Left ventricle myocardium inferior (tissue), 1 donor: Measurements from ENCODE around the gene ZNRF4. TPM values are rescaled to one million over a fixed set of nuclear protein-coding genes. Genes with fewer than 3 reads are reported as not detected.

Experiments used
- DNase-seq: peaks from one replicate; pipeline ENCODE4 v3.0.0-alpha.2; 2020
- H3K27ac ChIP-seq: fragments of 200-600 bp; replicated peaks from 2 replicates; pipeline ENCODE4 v1.8.0; 2021
- H3K27me3 ChIP-seq: fragments of 200-600 bp; 2 replicates; pipeline ENCODE4 v1.8.0; 2021; ENCODE audit warnings: low read depth
- H3K36me3 ChIP-seq: fragments of 200-600 bp; 2 replicates; pipeline ENCODE4 v1.8.0; 2021
- H3K4me1 ChIP-seq: fragments of 200-600 bp; 2 replicates; pipeline ENCODE4 v1.8.0; 2021
- H3K4me3 ChIP-seq: fragments of 200-600 bp; 2 replicates; pipeline ENCODE4 v1.8.0; 2021; ENCODE audit warnings: mild to moderate bottlenecking, moderate library complexity
- H3K9me3 ChIP-seq: fragments of 200-600 bp; replicated peaks from 2 replicates; pipeline ENCODE4 v1.8.0; 2021
- CTCF ChIP-seq: fragments of 200-600 bp; IDR thresholded peaks from 2 replicates; pipeline ENCODE4 v1.8.0; 2021; ENCODE audit warnings: antibody characterized with exemption, mild to moderate bottlenecking, borderline replicate concordance
- intact Hi-C: fragments of 100-400 bp; cut with micrococcal nuclease; formaldehyde crosslinking; loops from one replicate; pipeline ENCODE4 v1.11.0; 2022
- total RNA-seq: library from RNA; stranded (reverse); fragmentation: NEBNext Ultra II Directional; extraction: Animal tissue kit (Norgen Biotek cat#: 25700); gene quantifications from one replicate; pipeline ENCODE4 v1.2.1, GENCODE V29; 2021
- donor health status: DM: no; HTN: yes; CAD: no; lungs with severe emphysema.

ZNRF4 gene
- total RNA-seq, 1 donor from 2014 or later = not detected

GRCh38 chr19:5504114-5504513, 48.9 kb downstream of the ZNRF4 start:
- no peak overlapping the region for H3K4me3 ChIP-seq
- H3K27ac ChIP-seq = no peak overlapping the region
- no peaks in the 10 kb centered on the region for H3K4me1 ChIP-seq
- H3K36me3 ChIP-seq = no peaks in the 10 kb centered on the region
- no peak for TF ChIP-seq CTCF
- peaks cover 16% of the 10 kb centered on the region for H3K27me3 ChIP-seq
- intact Hi-C loops = no loop called here
- H3K9me3 ChIP-seq = peaks cover 58% of the 10 kb centered on the region
- no peak for DNase-seq

Other genes starting within 250 kb of the ZNRF4 start
- 40.0 TPM for gene PTPRS, start 114.6 kb upstream of the ZNRF4 start, total RNA-seq
- gene TINCR, start 112.5 kb downstream of the ZNRF4 start, total RNA-seq = not detected
- gene SAFB2, start 167.4 kb downstream of the ZNRF4 start, total RNA-seq = 40.5 TPM
- 54.6 TPM for gene SAFB, start 167.7 kb downstream of the ZNRF4 start, total RNA-seq
- 155 TPM for gene MICOS13, start 225.1 kb downstream of the ZNRF4 start, total RNA-seq
- 4.5 TPM for gene HSD11B1L, start 225.6 kb downstream of the ZNRF4 start, total RNA-seq
- 407 TPM for gene RPL36, start 234.9 kb downstream of the ZNRF4 start, total RNA-seq